HL-60 (cell line): Measurements from ENCODE around the gene PITX1.
"Not testable (repeated sequence)": the region's sequence is repeated elsewhere in the genome, so short reads cannot be mapped to it uniquely, and the experiment has no call there.

ENCODE experiments used
- DNase-seq, 2 experiments: peaks; one replicate each; pipeline ENCODE4 v3.0.0-alpha.2; 2010 to 2020; ENCODE audit warnings: low read depth in 1 of 2, low spot score in 1 of 2
- H3K27ac ChIP-seq: fragments of 250-450 bp; sonication (Bioruptor Pico); replicated peaks from 2 replicates; pipeline ENCODE4 v1.5.1; 2020; ENCODE audit warnings: mild to moderate bottlenecking, moderate library complexity
- H3K27me3 ChIP-seq: fragments of 250-450 bp; sonication (Bioruptor Pico); 2 replicates; pipeline ENCODE4 v1.5.1; 2021; ENCODE audit warnings: mild to moderate bottlenecking, moderate library complexity; ENCODE audit not compliant: insufficient read depth, poor library complexity, severe bottlenecking
- H3K4me3 ChIP-seq: replicated peaks from 2 replicates; pipeline ENCODE4 v1.5.1; 2011; ENCODE audit warnings: mild to moderate bottlenecking, control low read depth, low read length; ENCODE audit not compliant: insufficient read depth
- CTCF ChIP-seq: IDR thresholded peaks from one replicate; pipeline ENCODE4 v1.5.1; 2011; ENCODE audit warnings: low read length, control low read depth, inconsistent platforms; ENCODE audit not compliant: insufficient read depth
- GABPA ChIP-seq: IDR thresholded peaks from 2 replicates; pipeline ENCODE4 v1.6.1; 2012; ENCODE audit warnings: low read depth
- POLR2AphosphoS5 ChIP-seq: IDR thresholded peaks from 2 replicates; pipeline ENCODE4 v1.6.1; 2012; ENCODE audit warnings: low read depth
- REST ChIP-seq: IDR thresholded peaks from 2 replicates; pipeline ENCODE4 v1.6.1; 2012; ENCODE audit warnings: low read depth; ENCODE audit not compliant: insufficient replicate concordance
- SPI1 ChIP-seq: IDR thresholded peaks from 2 replicates; pipeline ENCODE4 v1.6.1; 2012; ENCODE audit warnings: low read depth, mild to moderate bottlenecking, borderline replicate concordance

Gene PITX1

GRCh38 chr5:135007305-135007704, 26.7 kb downstream of the PITX1 start:
- Histone ChIP-seq H3K27me3 (no peaks in the 10 kb centered on the region), H3K27ac (no peak overlapping the region), H3K4me3 (no peak overlapping the region)
- TF ChIP-seq POLR2AphosphoS5: no peak
- no peak for TF ChIP-seq CTCF
- TF ChIP-seq GABPA: no peak
- TF ChIP-seq REST: no peak
- no peak for DNase-seq

- no peak overlapping the region for H3K4me3 ChIP-seq
- TF ChIP-seq POLR2AphosphoS5: no peak
- H3K27ac ChIP-seq: no peak overlapping the region
Observed at GRCh38 chr5:135005076-135005475, 29.0 kb downstream of the PITX1 start.

GRCh38 chr5:135004376-135004775, 29.7 kb downstream of the PITX1 start:
- no peak overlapping the region for H3K27ac ChIP-seq
- H3K4me3 ChIP-seq: no peak overlapping the region
- TF ChIP-seq SPI1: no peak
- TF ChIP-seq REST: no peak
- TF ChIP-seq GABPA: no peak
- DNase-seq: no peak
- no peaks in the 10 kb centered on the region for H3K27me3 ChIP-seq

More at GRCh38 chr5:135005076-135005475, 29.0 kb downstream of the PITX1 start:
- H3K27me3 ChIP-seq: no peaks in the 10 kb centered on the region
- no peak for DNase-seq

GRCh38 chr5:134998068-134998467, 36.0 kb downstream of the PITX1 start:
- H3K4me3 ChIP-seq, H3K27ac ChIP-seq, DNase-seq, H3K27me3 ChIP-seq: not testable (repeated sequence)

- TF ChIP-seq CTCF (no peak), POLR2AphosphoS5 (no peak), GABPA (no peak), REST (no peak), SPI1 (no peak)
- no peak for DNase-seq
- Histone ChIP-seq H3K4me3 (no peak overlapping the region), H3K27ac (no peak overlapping the region), H3K27me3 (no peaks in the 10 kb centered on the region)
Observed at GRCh38 chr5:134997015-134997414, 37.0 kb downstream of the PITX1 start.
